T-helper 2 cell (primary cell): Measurements from ENCODE around the gene COQ9.
"Not testable (repeated sequence)": the region's sequence is repeated elsewhere in the genome, so short reads cannot be mapped to it uniquely, and the experiment has no call there.

ENCODE experiments used
- DNase-seq, 5 experiments: peaks; one replicate each; pipeline versions ENCODE4 v3.0.0 to v3.0.0-alpha.2; 2012 to 2022

COQ9 gene

DNA sequence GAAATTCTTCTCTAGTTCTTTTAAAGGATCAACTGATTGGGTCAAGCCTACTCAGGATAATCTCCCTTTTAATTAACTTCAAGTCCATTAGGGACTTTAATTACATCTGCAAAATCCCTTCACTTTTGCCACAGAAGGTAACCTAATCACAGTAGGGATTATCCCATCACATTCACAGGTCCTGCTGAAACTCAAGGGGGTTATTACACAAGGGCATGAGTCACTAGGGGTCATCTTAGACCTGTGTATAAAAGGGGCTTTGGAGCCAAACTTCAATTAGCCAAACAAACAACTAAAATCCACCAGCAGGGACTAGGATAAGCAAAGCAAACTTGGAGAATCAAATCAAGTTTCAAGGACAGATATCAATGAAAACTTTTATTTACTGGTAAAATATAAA, 19.5 kb upstream of the COQ9 start:
- no peak for DNase-seq

DNA sequence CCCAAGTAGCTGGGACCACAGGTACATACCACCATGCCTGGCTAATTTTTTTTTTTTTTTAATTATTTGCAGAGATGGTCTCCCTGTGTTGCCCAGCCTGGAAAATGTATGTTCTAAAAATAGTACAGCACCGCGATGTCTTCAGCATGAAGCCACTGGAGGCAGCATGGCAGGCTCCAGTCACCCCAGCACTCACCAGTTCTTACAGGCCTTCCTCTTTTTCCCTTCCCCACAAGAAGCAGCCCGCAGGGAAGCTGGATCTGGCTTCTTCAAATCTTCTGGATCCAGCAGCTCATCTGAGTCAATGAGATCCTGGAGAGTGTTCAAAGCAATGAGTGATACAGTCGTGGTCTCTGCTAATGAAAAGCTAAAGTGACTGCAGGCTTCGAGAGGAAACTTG, 16.3 kb upstream of the COQ9 start:
- no peak for DNase-seq

DNA sequence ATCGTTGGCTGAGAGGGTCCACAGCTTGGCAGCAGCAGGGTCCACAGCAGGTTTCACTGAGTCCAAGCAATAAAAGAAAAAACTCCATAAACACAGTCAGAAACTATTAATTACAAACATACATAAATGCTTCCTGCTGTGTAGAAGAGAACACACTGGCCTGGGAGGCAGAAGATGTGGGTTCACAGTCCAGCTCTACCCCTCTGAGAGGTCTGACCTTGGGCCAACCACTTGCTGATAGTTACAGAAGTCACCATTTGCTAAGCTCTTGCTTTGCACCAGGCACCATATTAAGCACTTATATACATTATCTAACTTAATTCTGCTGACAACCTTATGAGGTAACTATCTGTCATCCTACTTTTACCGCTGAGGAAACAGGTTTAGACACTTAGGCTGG, 14.8 kb upstream of the COQ9 start:
- no peak for DNase-seq

DNA sequence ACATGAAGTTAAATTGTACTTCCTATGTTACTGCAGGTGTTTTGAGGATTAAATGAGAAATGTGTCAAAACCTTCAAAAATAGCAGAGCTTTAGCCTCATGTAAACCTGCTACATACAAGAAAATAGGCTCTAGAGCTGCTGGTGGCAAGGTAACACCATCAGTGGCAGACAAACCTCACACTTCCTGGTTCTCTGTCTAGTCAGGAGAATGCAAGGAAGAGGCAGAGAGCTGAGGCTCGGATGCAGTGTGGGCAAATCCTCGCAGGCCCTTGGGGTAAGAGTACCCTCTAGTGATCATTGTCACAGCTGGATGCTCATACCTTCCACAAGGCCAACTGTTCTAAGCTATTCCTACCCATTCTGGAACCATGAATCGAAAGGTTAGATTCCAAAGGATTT, 14.3 kb upstream of the COQ9 start:
- DNase-seq: no peak

DNA sequence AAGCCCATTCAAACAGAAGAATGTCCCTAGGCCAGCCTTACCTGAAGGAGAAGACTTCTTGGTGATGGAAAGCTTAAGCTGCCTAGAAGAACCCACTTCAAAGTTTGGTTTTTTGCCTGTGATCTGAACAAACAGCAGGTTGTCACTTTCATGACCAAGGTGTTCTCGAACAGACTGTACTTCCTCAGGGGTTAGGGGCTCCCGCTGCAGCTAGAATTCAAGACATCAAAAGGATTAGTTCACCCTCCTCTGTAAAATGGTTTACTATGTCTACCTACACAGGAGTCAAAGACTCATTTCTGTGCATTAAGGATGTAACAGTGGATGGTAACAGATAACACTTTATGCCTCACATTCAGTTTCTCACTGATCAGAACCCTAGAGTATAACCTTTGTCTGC, 13.3 kb upstream of the COQ9 start:
- no peak for DNase-seq

DNA sequence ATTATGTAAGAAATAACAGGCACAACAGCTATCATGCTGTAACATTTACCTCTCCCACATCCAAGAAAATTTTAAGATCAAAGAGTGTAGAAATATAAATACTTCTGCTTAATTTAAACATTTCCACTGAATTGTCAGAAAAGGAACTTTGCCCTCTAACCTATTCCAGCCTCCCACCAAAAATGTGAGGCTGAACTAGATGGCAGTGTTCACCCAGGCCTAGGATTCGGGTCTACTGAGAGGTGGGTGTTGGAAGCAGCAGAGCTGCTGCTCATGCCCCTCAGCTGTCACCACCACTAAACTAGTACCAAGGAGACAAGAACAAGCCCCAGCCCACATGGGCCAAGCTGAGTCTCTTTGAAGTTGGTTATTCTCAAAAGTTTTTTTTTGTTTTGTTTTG, 11.4 kb upstream of the COQ9 start:
- DNase-seq: no peak

DNA sequence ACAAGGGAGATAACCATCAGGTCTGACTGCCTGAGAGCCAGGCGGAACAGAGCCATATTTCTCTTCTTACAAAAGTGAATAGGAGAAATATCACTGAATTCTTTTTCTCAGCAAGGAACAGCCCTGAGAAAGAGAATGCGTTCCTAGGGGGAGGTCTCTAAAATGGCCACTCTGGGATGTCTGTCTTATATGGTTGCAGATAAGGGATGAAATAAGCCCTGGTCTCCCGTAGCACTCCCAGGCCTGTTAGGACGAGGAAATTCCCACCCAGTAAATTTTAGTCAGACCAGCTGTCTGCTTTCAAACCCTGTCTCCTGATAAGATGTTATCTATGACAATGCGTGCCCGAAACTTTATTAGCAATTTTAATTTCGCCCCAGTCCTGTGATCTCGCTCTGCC, 7.3 kb upstream of the COQ9 start:
- not testable (repeated sequence) for DNase-seq

DNA sequence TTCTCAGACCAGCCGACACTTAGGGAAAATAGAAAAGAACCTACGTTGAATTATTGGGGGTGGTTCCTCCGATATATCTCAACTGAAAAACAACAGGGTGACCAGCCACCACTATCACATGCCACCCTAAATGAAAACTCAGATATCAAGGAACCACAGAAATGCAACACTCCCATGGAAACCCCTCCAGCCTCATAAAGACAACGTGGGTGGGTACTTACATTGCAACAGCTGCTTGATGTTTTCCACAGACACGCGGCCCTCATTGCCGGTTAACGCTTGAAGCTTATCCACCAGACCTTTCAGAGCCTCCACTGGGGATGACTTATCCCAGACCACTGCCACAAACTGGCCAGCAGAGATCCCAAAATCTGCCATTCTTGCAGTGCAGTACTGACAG, 6.7 kb upstream of the COQ9 start:
- not testable (repeated sequence) for DNase-seq

DNA sequence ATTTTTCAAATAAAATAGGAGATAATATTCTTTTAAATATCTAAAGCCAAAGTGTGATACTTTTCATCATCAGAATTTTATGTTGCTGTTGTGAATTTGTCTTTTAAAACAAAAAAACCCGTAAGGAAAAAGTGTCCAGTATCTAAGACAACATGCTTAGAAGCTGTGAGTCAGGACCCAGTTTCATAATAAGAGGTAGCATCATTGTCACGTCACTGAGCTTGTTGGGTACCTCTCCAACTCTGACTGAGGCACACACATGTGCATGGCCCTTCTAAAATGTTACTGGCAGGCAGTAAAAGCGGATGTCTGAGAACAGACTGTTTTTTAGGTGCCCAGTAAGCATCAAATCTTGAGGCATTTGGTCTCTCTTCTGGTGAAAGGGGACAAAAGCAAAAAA, 2.6 kb upstream of the COQ9 start:
- no peak for DNase-seq

DNA sequence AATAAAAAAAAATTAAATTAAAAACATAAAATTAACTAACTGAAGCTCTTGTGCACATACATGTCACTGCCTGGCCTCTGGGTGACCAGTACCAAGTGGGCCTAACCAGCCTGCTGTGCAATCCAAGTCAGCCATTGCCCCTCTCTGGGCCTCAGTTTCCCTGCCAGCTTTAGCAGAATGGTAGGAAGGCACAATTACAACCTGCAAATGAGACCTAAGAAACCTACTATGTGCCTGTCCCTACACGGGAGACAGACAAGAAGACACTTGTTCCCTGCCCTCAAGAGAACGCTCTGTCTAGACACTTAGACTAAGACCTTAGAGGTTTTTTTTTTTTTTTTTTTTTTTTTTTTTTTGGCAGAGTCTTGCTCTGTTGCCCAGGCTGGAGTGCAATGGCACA, 1.8 kb upstream of the COQ9 start:
- no peak for DNase-seq

DNA sequence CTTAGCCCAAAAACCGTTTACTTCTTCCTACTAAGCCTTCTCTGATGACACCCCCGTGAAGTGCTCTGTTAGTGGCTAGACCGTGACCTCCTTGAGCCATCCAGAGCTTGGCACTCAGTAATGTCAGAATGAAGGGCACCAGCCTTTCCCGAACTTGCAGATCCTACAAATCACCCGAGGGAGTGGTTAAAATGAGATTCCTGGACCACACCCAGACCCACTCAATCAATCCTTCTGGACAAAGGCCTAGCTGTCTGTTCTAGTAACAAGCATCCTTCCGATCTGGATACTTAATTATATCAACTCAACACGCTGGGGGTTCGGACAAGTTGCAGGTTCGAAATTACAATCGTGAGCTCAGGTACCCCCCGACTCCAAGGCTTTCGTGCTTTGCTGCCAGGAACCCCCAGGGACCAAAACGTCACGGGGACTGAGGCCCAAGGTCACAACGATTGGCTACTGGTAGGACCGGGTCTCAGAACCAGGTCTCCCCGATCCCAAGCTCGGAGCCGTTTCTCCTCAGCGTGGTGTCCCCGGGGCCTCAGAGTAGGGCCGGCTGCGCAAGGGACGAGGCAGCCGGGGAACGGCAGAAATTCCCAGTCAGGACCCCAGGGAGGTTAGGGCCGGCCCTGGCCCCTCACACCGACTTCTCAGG, 621 bp upstream of the COQ9 start:
- peak in 2 of 5 experiments; percentile 10 to 40 for DNase-seq

DNA sequence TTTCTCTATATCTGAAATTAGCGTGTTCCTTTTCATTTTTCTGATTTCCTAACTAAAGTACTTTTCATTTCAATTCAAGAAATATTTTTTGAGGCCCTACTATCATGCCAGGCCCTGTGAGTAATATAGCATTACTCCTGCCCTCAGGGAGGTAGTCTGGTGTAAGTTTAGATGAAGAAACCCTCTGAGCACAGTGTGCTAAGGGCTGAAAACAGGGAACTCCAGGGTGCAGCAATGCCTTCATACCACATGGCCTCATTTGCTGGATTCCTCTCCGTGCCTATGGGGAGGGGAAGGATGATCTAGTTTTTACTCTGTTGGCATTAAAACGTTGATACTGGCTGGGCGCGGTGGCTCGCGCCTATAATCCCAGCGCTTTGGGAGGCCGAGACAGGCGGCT, 4.7 kb downstream of the COQ9 start:
- DNase-seq: no peak

DNA sequence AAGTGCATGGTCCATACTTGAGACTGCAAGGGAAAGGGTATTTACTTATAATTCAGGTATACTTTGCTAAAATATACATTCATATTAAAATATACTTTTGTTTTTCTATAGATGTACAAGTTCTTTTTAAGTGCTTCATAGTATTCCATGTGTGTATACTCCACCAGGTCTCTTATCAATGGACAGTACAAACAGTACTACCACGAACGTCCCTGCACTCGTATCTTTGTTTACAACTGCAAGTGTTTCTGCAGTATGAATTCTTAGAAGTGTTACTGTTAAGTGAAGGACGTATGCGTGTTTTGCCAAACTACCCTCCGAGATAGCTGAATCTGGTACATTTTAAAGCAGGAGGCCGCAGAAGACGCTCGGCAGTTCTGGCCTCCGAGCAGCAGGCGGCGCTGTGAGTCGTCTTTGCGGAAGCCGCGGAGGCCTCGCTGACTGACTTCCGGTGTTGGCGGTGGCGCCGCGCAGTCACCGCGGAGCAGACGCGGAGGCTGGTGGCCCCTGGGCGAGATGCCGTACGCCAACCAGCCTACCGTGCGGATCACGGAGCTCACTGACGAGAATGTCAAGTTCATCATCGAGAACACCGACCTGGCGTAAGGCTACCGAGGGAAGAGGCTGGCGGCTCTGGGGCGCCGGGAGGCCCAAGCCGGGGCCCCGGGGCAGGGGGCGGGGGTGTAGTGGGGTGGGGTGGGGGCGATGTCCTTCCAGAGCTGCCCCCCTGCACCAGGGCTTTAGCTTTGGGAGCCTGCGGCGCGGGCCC, 15.1 kb downstream of the COQ9 start, which contains the start of gene POLR2C:
Gene POLR2C, plus strand, starts transcription at position 471 of the 769 bp plus-strand sequence. Its CDS starts 46 bp downstream, at position 517.
- peak; percentile 81 to 94 (median 87) for DNase-seq

DNA sequence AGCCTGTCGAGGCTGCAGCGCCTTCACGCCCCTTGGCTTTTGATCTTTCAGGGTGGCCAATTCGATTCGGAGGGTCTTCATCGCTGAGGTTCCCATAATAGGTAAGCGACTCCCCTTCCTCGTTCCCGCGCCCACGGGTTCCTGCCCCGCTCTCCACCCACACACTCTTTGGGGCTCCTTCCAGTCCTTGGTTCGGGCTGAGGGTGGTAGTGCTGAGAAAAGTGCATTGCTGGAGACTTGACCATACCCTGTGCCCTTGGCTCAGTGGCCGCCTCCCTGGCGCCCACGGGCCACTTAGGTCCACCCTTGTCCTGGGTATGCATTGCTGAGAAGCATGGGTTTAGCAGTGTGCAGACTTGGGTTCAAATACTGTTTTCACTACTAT, 15.7 kb downstream of the COQ9 start:
- peak in 1 of 5 experiments; percentile 9 for DNase-seq

DNA sequence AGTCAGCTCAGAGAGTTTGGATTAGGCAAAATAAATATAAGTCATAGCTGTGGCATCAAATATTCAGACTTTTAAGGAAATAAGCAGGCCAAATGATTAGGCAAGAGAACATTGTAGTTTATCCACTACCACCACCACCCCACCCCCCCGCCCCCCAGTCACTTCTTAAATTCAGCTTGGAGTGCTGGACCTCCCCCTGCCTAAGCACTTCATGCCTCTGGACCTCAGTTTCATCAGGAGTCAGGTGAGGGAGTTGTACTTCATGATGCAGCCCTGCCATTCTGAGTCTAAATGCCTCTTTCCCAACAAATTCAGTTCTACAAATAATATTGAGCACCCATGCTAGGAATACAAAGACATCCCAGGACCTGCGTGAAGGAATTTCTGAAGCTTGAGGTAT, 17.2 kb downstream of the COQ9 start:
- DNase-seq: no peak

DNA sequence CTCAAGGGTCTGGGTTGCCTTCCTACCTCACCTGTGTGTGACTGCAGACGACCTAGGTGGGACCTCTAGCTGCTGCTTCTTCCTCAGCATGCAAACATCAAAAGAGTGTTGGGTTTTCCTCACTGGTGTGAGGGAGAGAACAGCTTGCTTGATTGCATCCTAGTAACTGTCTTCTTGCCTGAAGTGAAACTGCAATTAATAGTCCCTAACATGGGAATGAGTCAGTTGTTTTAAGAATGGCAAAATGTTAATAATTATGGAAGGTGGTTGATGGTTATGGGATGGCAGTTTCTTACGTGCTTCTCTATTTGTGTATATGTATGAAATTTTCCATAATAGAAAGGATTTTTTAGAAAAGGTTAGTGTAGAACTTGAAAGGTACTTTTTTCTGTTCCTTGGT, 21.1 kb downstream of the COQ9 start:
- DNase-seq: no peak

DNA sequence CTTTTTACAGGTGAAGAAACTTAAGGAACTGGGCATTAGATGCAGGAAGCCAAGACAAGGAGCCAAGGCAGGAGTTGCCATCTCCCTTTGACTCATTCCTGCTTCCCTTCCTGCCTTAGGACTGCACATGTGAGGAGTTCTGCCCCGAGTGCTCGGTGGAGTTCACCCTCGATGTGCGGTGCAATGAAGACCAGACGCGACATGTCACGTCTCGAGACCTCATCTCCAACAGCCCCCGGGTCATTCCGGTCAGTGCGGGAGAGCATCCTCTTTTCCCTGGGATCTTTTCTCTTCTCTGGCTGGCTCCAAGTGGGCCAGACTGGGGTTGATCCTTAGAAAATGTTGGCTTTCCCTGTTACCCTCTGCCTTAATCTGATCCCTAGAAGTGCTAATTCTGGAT, 21.8 kb downstream of the COQ9 start:
- DNase-seq: no peak

DNA sequence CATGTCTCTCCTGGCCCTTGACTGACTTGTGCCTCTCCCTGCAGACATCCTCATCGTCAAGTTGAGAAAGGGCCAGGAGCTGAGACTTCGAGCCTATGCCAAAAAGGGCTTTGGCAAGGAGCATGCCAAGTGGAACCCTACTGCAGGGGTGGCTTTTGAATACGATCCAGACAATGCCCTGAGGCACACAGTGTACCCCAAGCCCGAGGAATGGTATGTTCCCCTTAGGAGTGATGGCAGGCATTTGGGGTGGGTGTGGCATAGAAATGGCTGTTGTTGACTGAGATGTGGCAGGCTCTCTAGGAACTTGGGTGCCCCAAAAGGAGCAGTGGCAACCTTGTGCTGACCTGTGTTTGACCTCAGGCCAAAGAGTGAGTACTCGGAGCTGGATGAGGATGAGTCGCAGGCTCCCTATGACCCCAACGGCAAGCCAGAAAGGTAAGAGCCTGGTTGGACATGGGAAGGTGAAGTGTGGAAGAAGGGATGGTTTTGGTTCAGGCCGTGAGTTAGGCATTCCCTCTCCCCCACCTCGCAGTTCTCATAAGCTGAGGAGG, 22.7 kb downstream of the COQ9 start:
- DNase-seq: no peak

DNA sequence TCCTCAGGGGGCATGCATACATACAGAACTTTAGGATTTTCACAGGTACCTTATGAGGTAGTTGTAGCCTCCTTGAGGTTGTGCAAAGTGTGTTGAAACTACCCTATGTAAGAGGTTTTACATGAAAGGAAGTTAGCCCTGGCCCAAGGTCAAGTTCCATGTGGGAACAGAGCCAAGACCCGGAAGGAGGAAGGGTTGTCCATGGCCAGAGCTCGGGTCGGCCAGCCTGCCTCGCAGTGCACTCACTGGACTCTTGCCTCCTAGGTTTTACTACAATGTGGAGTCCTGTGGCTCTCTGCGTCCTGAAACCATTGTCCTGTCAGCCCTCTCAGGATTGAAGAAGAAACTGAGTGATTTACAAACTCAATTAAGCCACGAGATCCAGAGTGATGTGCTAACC, 23.4 kb downstream of the COQ9 start:
- no peak for DNase-seq

DNA sequence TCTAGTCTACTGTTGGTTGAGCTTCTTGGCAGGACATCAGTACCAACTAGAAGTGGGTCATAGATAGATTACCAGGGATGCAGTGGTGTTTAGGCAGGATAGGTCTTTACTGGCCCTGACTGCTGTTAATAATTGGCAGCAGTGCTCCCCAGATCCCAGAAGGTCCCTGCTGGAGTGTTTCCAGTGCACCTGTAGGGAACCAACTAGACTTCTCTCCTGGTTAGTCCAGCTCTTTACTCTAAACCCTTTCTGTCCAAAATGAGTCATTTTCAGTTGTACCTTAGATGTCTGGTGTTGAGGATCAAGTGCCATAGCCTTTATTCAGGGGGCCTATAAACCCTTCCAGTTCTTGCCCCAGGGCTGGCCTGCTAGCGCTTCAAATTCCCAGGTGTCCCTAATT, 23.9 kb downstream of the COQ9 start:
- DNase-seq: no peak

DNA sequence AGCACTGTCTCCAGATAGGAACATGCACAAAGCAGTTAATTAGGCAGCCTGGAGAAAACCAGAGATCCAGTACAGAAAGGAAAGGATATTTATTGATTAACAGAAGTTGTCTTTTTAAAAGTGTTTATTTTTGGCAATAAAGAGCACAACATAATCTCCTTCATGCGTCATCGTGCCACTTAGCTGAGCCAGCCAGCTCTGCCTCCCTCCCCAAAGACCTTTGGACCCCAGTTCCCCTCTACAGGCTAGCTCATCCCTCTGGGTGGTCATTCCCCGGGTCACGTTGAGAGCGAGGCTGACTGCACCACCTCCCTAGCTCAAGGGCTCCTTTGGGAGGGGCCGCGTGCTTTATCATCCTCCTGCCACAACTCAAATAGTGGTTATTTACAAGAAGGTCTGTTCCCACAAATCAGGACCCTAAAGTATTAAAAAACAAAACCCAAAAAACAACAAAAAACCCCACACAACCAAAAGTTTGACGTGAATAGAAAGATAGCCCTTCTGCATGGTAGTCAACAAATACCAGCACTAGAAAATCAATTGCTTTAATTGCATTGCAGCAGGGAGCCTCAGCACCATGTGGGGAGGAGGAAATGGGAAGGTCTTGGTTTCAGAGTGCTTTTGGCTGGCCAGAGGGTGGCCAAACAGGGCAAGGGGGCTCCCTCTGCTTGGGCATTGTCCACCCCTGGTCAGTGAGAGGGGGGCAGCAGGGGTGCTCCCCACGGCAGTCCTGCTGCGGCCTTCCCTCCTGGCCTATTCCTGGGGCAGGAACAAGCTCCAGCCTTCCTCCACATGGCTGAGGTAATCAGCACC, 24.8 kb downstream of the COQ9 start:
- no peak for DNase-seq

DNA sequence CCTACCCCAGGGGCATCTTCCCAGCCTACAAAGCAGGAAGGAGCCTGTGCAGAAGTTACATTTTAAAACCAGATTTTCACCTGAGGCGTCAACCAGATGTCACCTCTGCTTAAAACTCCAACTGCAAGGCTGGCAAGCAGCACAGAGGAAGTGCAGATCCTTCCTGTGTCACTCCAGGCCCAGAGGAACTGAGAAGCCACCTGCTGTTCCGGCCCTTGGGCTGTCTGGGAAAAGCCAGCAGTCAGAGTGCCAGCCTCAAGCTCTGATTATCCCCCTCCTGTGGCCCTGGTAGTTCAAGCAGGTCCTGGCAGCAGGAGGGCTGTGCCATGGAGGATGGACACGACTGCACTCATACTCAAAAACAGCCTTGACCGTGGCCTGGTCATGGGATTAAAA, 25.4 kb downstream of the COQ9 start:
- no peak for DNase-seq

DNA sequence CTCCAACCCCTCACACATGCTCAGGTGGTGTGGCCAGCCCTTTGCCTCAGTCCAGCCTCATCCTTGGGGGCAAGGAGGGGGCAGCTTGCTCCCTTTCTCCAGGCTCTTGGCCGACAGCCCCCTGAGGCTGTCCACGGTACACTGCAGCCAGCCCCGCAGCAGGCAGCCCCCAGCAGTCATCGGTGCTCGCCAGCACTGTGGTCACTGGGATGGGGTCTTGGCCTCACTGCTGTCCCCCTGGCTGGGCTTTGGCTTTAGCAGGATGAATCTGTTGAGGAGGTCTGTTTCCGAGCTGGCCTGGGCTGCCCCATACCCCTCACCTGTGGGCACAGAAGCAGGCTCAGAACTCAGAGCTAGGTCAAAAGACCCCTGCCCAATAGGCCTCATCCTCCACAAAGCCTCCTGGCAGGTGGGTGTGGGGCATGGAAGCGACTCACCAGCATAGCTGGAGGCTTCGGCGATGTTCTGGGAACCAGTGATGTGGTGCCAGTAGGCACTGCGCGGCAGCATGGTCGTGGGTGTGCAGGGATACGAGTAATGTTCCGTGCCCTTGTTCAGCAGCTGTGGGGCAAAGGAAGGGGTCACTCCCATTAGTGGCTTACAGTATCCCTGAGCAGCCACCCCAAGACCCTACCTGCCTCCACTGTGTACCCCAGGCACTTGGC, 26.0 kb downstream of the COQ9 start:
- DNase-seq: no peak
